Hematopoietic multipotent progenitor cell treated with erythropoietin and hydrocortisone succinate and interleukin-3 and kit ligand, for 4 days (in vitro differentiated cells): Measurements from ENCODE around the gene NCOA4.
"Not testable (repeated sequence)": the region's sequence is repeated elsewhere in the genome, so short reads cannot be mapped to it uniquely, and the experiment has no call there.

Experiments
- DNase-seq: peaks from one replicate; pipeline ENCODE4 v3.0.0-alpha.2; 2015

Gene NCOA4

DNA sequence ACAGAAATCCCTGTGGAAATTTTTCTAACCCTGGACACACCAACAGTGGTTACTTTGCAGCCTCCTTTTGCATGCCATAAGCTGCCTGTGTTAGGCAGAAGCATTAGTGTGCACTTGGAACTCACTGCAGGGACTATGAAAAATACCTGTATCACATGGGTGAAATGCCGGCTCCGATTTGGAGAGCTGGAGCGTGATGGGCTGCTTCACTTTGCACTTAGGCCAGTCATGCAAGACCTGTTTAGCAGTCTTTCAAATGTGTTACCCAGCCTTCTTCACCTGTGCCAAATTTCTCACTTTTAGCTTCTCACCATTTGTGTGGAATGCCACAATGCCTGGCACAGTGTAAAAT, 11.3 kb downstream of the NCOA4 start:
- DNase-seq = no peak

DNA sequence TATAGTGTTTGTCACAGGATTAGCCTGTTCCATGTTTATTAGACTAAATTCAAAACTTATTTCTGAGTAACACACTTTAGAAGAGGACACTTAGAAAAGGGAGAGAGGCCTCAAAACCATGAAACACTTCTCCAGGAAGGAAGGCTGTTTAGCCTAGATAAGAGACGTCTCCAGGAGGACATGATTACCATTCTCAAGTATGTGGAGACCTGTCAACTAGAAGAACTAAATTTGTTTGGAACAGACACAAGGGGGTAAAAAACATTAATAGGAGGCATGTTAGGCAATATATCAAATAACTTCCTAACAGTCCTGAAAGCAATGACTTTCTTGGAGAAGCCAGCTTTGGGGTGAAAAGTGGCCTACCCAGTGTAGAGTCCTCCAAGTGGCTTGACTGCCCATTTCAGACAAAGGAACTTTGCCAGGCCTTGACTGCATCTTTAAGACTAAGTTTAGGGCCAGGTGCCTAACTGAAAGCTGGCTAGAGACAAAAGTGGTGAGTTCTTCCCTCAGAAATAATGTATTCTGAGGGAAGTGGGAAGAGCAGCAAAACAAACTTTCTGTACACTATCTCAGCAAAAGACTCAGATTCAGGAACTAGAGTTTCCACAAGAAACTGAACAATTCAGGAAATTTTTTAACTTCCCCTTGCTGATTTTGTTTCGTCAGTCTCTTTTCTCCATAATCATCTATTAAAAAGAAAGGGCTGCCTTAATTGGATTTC, 11.8 kb downstream of the NCOA4 start:
- peak; percentile 89 for DNase-seq

DNA sequence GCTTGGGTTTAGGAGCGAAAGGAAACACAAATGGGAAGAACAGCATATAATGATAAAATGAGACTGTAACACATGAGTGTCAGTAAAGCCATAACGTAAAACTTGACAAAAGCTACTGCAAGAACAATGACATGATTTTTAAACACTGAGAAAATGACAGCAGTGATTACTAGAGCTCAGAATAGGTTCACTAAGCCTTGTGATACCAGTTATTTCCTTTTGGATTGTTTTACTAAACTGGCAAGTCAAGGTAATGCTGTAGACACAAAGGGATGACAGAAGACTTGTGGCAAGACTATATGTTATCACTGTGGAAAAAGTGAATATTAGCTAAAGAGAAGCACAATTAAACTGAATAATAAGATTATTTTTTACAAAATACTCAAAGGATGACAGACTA, 12.7 kb downstream of the NCOA4 start:
- no peak for DNase-seq

DNA sequence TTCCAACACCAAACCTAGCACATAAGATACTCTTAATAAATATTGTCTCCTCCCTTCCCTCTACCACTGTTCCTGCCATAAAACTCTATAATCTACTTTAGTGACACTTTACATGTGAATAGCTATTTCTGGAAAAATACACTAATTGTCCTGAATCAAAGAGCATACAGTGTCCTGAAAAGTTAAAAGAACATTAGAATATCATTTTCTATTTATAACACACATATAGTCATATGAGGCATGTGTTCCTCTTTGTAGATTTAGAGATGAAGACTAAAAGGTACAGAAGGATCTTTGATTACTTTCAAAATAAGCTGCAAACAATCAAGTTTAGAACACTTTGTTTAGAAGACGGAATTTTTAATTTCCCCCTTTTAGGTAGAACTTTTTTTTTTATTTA, 13.6 kb downstream of the NCOA4 start:
- DNase-seq = no peak

DNA sequence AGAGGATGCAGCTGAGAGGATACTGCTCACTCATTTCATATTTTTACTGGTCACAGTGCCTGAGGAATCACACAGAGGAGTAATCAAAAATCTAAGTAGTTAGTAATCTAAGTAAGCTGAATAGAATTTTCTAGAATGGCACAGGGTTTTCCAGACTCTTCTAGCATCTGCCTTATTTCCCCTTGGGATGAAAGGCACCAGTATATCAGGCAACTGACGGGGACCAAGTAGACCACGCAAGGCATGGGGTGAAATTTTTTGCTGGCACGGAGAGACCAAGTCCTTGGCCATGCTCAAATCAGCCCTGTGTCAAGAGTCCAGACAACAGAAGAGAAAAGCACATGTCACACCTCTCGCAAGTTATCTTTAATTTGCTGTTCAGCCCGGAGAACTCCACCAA, 14.2 kb downstream of the NCOA4 start:
- DNase-seq = no peak

DNA sequence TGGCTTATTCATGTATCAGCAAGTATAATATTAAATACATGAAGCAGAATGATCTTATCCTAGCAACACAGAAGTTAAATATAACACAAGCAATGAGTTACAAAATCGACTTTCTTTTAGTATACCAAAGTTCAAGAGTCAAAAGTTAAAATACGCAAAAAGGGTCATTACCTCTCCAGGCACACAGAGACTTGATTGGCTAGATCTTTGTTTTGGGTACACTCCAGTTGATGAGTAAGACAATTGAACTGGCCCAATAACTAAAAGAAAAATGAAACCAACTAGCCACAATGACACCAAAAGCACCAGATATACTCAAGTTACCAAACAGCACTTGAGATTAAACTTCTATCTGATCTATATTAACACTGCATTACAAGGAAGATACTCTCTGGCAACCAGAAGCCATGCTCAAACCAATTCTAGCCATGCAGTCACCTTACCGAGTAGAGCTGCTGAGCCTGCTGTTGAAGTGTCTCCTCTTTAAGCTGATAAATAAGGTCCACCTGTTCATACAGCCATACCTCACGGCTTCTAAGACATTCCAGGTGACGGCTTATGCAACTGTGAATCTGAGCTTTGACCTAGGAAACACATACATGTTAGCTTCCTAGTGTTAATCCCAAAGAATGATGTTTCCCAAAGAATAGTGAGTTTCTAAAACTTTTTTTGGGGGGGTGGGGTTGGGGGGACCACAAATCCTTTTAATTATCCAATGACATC, 15.6 kb downstream of the NCOA4 start:
- DNase-seq = no peak

DNA sequence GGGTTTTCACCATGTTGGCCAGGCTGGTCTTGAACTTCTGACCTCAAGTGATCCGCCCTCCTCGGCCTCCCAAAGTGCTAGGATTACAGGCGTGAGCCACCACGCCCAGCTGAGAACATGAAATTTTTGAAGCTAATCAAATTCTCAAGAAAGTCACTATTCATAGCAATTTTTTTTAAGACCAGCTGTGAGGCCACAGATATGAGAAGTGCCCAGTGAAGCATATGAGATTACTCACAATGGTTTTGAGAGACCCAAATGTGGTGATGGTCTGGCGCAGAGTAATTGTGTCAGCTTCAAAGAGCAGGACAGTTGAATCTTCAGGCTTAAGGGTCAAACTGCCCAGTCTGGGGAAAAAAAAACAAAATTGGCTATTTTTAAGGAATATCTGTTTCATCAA, 16.2 kb downstream of the NCOA4 start:
- peak; percentile 41 for DNase-seq

DNA sequence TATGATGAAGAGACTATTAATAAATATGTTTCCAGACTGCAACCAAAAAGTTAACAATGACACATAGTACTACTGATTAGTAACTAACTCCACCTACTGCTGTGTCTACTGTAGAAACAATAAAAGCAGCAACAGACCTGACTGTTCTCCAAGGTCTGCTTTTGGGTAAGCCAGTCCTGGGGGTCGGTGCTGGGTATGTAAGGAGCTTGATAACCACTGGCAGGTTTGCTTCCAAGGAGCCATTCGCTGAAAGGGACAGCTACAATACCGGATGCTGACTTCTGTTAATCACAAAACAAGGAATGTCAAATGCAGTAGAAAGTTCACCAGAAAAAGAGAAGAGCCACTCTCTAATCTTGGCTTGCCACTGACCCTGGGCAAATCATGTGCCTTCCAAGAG, 17.7 kb downstream of the NCOA4 start:
- no peak for DNase-seq

DNA sequence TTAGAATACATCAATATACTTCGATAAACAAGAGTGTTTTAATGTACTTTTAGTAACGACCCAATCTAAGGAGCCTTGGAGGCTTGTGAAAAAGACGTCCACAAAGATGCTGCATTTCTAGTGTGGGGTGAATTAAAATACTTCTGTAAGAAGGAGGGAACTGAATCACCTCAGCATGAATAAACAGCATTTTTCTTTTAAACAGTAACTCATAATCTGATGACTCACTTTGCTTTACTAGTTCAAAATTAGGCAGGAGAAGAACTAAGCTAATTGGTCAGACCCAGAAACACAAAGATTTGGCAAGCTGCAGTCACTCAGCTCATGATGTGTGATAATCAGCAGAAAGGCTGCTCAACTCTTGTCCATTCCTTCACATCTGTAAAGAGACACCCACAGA, 24.2 kb downstream of the NCOA4 start:
- DNase-seq = no peak

DNA sequence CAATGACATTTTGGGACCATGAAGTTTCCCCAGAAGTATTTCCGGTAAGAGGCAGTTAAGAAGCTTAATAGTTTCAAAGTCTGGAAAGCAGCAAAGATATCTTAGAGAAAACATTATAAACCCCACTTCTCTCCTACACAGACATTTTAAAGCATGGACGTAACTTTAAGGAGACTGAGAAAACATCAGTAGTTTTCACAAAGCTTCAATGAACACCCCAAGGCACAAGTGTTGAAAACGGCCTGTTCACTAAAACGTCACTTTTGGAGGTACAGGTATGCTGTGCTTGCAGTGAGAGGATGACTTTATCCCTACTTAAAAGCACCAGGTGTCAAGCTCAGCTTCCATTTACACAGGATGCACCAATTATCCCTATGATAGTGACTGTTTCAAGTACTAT, 25.0 kb downstream of the NCOA4 start:
- no peak for DNase-seq

DNA sequence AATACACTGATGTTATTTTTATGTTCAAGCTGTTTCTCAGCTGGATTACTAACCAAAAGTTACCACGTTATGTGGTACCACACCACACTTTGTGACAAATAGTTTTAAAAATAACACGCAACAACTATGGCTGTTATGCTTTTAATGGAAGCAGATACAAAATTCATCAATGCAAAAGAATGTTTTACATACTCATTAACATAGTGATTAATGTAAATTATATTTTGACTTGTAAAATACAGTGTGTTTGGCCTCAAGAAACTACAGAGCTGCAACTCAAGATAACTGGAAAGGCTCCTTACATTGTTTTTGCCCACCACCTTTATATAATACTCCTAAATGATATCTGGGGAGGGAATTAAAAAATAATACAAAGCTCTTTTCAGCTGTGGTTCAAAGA, 25.5 kb downstream of the NCOA4 start:
- DNase-seq = no peak

DNA sequence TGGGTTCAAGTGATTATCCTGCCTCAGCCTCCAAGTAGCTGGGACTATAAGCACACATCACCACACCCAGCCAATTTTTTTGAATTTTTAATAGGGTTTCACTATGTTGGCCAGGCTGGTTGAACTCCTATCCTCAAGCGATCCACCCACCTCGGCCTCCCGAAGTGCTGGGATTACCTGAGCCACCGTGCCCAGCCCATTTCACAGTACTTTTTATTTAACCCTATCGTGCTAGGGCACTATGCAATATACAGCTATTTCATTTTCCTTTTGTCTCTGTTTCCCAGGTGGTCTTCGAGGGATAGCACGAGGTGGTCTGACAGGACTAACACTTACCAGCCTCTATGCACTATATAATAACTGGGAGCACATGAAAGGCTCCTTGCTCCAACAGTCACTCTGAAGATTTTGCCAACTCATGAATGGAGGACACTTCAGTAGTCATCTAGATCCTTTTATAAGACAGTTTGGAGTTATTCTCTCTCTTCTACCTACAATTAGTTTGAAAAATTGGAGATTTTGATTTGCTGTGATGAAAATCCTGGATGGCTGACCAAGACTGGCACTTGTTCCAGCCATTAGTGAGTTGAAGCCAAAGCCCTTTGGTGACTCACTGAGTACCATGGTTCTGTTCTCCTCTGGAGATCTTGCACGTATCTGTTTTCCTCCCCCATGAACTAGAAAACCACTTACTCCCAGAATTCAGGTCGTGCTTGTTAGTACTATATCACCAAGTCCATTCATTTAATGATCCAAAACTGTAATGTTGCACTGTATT, 27.3 kb downstream of the NCOA4 start:
- DNase-seq = no peak

DNA sequence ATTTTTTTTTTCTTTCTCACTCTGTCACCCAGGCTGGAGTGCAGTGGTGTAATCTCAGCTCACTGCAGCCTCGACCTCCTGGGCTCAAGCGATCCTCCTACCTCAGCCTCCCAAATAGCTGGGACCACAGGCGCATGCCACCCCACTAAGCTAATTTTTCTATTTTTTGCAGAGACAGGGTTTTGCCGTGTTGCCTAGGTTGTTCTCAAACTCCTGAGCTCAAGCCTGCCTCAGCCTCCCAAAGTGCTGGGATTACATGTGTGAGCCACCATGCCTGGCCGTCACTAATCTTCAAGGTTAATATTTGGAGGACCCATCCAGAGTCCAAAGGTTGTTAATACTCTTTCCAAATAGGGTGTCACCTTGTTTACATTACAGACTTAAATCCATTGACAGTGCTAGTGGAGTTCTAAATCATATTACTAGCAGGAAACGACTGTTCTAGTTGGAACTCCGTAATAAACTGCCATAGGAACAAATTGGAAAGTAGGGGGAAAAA, 28.2 kb downstream of the NCOA4 start:
- DNase-seq = not testable (repeated sequence)

DNA sequence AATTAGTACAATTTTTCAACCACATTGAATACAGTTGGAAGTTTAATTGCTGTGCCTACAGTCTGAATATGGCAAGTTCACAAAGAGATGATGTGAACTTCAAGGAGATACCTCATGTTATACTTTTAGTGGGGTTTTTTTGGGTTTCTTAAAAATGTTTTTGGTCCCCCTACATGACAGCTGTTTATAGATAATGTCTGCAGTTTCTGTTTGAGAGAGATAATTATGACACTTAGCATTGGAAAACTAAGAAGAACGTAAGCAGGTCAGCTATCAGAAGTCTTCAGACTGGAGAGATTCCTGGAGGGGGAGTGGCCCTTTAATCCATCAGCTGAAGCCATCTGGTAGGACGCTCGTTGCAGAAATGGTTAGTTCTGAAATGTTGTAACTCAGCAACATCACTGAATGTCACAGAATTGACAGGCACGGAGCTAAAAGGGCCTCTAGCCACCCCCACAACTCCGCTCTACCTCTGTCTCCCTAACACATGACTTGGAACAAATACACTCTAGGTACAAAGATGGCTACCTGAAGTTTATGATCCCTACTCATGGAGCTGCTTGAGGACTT, 29.2 kb downstream of the NCOA4 start:
- peak; percentile 95 for DNase-seq

DNA sequence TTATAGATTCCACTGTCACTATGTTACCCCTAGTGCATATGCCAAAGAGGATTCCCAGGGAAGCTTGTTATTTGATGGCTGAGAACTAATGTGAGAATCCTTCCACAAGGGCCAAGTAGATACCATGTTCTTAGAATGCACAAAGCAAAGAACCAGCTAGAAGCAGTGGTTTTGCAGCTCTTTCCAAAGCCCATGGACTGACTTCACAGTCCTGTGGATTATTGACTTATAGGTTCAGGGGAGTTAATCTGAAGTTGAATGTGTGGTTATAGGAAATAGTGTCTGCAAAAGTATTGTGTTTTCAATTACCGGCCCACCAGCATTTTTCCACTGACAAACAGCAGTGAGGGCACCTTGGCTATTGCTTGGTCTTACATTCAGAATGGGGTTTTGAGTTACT, 29.9 kb downstream of the NCOA4 start:
- no peak for DNase-seq

DNA sequence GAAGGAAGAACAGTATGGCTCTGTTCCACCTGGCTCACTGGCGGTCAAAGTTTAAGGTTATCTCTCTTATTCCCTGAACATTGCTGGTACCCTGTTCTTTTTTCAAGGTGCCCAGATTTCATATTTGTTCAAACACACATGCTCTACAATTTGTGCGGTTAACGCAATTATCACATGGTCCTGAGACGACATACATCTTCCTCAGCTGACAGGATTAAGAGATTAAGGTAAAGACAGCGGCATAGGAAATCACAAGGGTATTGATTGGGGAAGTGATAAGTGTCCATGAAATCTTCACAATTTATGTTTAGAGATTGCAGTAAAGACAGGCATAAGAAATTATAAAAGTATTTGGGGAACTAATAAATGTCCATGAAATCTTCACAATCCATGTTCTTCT, 30.5 kb downstream of the NCOA4 start:
- DNase-seq = not testable (repeated sequence)

DNA sequence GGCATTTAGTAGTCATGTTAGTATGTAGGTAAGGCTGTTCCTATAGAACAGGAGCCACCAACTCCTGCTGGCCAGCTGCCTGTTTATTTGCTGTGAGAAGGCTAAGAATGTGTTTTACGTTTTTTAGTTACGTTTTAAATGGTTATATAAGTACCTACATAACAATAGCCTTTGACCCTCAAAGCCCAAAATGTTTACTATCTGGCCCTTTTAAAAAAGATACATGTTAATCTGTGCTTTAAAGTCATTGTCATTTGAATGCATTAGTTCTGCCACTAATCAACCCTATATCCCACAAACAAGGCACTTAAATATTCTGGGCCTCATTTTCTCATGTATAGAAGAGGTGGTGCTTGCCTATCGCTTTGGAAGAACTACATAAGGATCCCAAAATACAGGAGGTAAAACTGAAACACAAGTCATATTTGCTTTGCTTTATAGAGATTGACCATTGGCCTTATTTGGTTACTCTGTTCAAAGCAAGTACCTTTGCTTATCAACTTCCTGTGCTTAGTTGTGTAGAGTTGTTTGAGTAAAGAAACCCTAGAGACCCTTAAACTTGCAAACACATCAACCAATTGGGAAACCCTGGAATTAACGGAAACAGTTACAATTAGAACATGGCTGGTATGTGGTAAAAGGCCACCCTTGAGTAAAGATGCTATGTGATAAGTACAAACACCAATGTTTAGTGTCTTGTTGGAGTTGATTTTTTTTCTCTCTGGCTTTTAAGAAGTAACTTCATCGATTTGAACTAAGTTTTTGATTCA, 32.2 kb downstream of the NCOA4 start:
- DNase-seq = no peak

DNA sequence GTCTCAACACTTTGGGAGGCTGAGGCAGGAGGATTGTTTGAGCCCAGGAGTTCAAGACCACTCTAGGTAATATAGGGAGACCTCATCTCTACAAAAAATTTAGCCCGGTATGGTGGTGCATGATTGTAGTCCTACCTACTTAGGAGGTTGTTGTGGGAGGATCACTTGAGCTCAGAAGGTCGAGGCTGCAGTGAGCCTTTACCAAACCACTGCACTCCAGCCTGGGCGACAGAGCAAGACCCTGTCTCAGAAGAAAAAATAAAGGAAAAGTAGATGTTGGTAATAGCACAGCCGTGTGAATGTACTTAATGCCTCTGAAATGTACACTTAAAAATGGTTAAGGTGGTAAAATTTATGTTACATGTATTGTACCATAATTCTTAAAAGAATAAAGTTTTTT, 32.9 kb downstream of the NCOA4 start:
- no peak for DNase-seq

DNA sequence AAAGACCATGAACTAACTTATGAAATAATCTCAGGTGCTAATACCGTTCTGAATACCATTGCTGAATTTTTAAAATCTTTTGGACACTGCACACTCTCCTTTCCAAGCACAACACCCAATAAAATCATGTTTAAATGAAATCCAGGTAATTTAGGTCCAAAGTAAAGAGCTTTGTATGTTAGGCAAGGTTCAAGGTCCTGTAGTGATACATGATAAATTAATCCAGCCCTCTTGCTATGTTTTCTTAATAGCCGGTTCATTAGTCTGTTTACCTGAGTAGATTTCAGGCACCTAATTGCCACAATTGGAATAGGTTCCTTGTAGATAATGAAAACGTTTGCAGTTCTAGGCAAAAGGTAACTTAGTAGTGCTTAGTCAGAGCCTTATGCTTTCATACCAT, 44.8 kb downstream of the NCOA4 start:
- DNase-seq = not testable (repeated sequence)

DNA sequence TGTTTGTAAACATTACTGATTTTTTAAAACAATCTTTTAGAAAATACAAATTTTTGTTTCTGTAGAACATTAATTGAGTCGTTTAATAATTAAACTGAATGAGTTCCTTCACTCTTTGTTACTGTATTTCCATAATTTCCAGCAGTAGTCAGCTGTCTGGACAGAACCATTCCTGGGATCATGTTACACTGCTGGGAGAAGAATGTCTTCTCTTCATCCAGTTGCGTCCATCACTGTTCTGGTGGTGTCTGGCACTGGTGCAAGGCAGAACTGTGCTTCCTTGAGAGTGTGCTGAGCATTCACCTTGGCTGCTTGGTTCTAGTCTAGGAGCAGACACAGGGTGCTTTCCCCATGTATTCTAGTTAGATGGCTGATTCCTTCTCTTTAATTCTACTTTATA, 46.0 kb downstream of the NCOA4 start:
- DNase-seq = not testable (repeated sequence)

DNA sequence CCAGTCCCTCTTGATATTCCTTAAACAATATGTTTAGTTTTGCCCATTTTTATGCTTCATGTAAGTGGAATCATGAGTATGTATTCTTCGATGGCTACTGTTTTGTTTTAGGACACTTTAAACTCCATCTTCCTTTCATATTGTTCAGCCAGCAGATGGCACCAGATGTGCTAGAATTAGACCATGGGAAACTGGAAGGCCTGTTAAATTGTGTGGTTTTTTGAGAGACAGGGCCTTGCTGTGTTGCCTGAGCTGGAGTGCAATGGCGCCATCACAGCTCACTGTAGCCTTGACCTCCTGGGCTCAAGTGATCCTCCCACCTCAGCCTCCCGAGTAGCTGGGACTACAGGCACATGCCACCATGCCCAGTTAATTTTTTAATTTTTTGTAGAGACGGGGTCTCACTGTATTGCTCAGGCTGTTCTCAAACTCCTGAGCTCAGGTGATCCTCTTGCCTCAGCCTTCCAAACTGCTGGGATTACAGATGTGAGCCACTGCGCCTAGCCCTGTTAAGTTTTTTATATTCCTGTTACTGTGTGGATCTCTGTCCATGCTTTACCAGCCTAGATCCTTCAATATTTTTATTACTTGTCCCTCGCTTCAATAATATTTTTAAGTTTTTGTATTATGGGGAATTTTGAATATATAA, 46.8 kb downstream of the NCOA4 start:
- peak; percentile 80 for DNase-seq

DNA sequence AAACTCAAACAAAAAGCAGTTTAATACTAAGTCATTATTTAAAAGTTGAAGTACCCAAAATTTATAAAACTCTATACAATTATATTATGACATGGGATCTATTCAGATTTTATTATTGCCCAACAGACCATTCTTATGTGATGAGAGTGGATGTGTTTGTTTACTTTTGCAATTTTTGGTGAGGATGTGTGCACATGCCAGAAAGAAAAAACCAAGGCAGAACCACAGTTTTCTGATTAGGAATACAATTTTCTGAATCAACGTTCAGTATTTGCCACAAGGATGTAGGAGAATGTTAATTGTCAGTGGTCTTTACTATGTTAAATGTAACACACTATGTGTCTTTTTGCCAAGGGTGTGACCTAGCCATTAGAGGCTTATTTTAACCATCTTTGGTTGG, 49.1 kb downstream of the NCOA4 start:
- DNase-seq = not testable (repeated sequence)
